ENCODE results near the gene ZFAND3.
"Not testable (repeated sequence)": the region's sequence is repeated elsewhere in the genome, so short reads cannot be mapped to it uniquely, and the experiment has no call there.

The ZFAND3 gene

GRCh38 chr6:37940074-37940847 lies 120.7 kb downstream of the ZFAND3 start:
- DNase-seq = no peak

GRCh38 chr6:37941871-37942270 lies 122.3 kb downstream of the ZFAND3 start:
- DNase-seq = no peak

- DNase-seq = no peak
Measured at GRCh38 chr6:37942606-37943376, 123.3 kb downstream of the ZFAND3 start.

- no peak for DNase-seq
Measured at GRCh38 chr6:37943436-37944058, 124.0 kb downstream of the ZFAND3 start.

- peak; percentile 6 for DNase-seq
Measured at GRCh38 chr6:37946057-37946456, 126.5 kb downstream of the ZFAND3 start.

- DNase-seq = no peak
Measured at GRCh38 chr6:37947468-37947867, 127.9 kb downstream of the ZFAND3 start.

GRCh38 chr6:37948584-37948983 lies 129.1 kb downstream of the ZFAND3 start:
- not testable (repeated sequence) for DNase-seq

GRCh38 chr6:37952027-37952426 lies 132.5 kb downstream of the ZFAND3 start:
- DNase-seq = no peak

- no peak for DNase-seq
Measured at GRCh38 chr6:37954791-37955190, 135.3 kb downstream of the ZFAND3 start.

- no peak for DNase-seq
Measured at GRCh38 chr6:37956711-37957275, 137.3 kb downstream of the ZFAND3 start.

GRCh38 chr6:37959061-37959460 lies 139.5 kb downstream of the ZFAND3 start:
- no peak for DNase-seq

- no peak for DNase-seq
Measured at GRCh38 chr6:37960139-37960935, 140.8 kb downstream of the ZFAND3 start.

- DNase-seq = not testable (repeated sequence)
Measured at GRCh38 chr6:37962481-37963080, 143.1 kb downstream of the ZFAND3 start.

GRCh38 chr6:37965964-37966676 lies 146.6 kb downstream of the ZFAND3 start:
- peak; percentile 12 for DNase-seq

- DNase-seq = no peak
Measured at GRCh38 chr6:37966801-37967200, 147.3 kb downstream of the ZFAND3 start.

GRCh38 chr6:37967651-37968050 lies 148.1 kb downstream of the ZFAND3 start:
- DNase-seq = no peak

GRCh38 chr6:37971266-37971665 lies 151.7 kb downstream of the ZFAND3 start:
- DNase-seq = no peak

- no peak for DNase-seq
Measured at GRCh38 chr6:37971711-37972390, 152.3 kb downstream of the ZFAND3 start.

GRCh38 chr6:37972994-37973757 lies 153.6 kb downstream of the ZFAND3 start:
- no peak for DNase-seq

- DNase-seq = no peak
Measured at GRCh38 chr6:37974381-37974780, 154.9 kb downstream of the ZFAND3 start.

Measured in DMS53 (cell line).